Stimulated activated CD4-positive, alpha-beta T cell treated with anti-CD3 and anti-CD28 coated beads, Interleukin-12 subunit alpha, Interleukin-12 subunit beta, amount 100 ng/mL, for 48 hours (primary cell): ENCODE data around the gene DLX3.

Experiments used
- DNase-seq, 3 donors: peaks; one replicate each; pipeline ENCODE4 v3.0.0-alpha.2; 2020; ENCODE audit warnings: low read depth in 2 of 3, low spot score in 1 of 3

DLX3 gene

DNA sequence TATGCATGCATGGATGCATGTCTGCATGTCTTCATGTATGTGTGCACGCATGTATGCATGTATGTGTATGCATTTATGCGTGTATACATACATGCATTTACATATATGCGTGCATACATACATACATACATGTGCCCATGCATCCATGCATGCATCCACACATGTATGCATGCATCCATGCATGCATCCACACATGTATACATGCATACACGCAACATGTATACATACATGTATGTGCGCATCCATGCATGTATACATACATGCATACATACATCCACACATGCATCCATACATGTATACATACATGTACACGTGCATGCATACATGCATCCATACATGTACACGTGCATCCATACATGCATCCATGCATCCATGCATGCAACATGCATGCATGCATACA is 29.8 kb upstream of the DLX3 start:
- no peak for DNase-seq

DNA sequence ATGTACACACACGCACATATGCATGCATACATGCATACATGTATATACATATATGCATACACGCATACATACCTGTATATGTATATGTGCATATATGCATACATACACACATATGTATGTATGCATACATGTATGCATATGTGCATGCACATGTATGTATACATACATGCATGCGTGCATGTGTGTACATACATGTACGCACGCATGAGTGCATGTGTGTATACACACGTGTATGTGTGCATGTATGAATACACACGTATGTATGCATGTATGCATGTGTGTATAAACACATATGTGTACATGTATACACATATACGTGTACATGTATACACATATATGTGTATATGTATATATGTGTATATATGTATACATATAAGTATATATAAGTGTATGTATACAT is 28.5 kb upstream of the DLX3 start:
- DNase-seq: no peak

DNA sequence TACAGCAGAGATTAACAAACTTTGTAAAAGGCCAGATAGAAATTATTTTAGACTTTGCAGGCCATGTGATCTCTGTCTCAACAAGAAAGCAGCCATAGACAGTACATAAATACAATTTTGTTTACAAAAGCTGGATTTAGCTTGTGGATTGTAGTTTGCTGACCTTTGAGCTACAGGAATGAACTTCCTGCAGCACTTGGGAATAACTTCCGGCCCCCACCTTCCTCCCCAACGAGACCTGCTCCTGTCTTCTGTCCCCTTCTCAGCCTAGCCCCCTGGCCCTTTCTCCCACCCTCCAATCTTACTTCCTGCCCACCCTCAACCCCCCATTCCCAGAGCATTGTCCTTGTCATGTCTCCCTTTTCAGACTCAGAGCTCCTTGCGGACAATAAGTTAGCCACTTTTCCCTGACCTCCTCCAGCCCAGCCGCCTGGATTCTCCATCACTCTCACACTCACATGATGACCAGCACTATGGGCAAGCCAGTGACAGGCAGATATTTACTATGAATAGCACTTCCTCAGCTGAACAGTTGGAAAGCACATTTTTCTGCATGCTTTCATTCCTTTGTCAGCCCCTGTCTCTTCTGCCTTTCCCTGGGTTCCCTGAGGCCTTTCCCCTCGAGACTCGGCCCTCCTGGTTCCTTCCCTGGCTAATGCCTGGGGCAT is 27.6 kb upstream of the DLX3 start:
- DNase-seq: no peak

DNA sequence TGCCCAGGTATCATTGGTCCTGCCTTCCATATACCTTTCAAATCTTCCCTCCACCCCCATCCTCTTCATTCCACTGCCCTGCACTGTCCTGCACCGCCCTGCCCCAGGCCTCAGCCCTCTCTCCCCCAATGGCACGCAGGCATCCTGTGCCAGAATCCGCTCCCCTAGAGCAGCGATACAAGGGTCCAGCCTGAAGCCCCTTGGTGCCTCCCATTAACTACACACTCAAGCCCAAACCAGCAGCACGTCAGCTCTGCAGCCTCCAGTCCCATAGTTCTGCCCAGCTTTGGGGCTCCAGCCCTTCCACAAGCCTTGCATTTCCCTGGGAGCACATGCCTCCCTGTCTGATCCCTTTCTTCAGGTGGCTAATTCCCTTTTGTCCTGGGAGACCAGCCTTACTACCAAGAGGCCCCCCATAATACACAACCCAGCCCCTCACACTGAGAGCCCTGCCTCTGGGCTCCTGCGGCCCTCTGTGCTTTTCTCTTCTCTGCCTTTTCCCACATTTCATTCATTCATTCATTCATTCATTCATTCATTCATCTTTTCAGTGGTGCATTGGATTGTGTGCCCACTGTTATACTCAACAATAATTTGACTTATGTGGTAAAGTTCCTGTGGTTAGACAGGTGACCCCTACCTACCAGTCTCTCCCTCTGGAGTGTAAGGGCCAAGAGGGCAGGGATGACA is 26.8 kb upstream of the DLX3 start:
- DNase-seq: no peak

DNA sequence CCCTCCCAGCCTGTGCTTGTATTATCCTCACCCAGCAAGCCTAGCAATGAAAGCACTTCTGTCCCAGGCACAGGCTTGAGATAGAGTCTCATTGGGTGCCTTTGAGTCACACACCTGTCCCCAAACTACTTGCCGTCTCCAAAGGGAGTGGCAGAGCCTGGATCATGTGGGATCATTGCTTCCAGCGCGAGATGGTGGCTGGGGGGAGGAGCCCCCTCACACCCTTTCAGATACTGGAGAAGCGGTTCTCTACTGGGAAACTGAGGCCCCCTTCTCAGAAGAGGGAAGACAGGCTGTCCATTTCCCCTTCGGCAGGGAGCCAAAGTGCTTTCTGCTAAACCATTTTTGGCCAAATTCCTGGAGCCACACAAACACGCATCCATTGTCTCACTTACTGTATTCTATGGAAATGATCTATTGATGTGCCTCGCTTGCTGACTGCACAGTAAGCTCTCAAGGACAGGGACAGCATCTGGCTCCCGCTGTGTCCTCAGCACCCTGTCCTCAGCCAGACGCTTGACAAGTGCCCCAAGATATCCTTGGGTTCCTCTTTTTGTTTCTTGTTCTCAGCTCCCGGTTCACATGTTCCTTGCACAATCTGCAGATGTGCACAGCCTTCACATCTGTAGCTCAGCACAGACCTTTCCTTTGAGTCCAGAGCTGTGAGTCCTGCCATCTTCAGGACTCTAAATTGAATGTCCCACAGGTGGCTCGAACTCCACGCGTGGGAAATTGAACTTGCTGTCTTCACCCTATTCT is 26.0 kb upstream of the DLX3 start:
- no peak for DNase-seq

DNA sequence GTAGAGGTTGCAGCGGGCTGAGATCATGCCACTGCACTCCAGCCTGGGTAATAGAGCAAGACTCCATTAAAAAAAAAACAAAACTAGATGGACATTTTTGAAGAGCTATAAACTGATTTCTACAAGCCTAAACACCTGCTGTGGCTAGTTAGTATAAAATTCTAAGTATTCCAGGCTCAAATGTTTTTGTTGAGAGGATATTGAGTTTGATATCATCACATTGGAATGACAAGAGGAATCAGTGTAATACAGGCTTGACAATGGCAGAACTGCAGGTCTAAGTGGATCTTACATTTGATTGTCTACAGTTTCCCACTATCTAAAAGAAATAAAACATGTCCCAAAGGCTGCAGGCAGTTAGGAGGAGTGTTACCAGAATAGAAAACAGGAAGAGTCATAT is 23.9 kb upstream of the DLX3 start:
- no peak for DNase-seq

DNA sequence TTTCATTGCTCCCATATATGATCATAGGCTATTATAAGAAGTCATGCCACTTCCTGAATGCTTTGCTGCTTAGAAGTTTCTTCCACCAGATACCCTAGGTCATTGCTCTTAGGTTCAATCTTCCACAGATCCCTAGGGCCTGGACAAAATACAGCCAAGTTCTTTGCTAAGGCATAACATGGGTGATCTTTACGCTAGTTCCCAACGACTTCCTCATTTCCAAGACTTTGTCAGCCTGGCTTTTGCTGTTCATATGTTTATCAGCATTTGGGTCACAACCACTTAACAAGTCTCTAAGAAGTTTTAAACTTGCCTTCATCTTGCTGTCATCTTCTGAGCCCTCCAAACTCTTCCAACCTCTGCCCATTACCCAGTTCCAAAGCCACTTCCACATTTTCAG is 20.1 kb upstream of the DLX3 start:
- DNase-seq: no peak

DNA sequence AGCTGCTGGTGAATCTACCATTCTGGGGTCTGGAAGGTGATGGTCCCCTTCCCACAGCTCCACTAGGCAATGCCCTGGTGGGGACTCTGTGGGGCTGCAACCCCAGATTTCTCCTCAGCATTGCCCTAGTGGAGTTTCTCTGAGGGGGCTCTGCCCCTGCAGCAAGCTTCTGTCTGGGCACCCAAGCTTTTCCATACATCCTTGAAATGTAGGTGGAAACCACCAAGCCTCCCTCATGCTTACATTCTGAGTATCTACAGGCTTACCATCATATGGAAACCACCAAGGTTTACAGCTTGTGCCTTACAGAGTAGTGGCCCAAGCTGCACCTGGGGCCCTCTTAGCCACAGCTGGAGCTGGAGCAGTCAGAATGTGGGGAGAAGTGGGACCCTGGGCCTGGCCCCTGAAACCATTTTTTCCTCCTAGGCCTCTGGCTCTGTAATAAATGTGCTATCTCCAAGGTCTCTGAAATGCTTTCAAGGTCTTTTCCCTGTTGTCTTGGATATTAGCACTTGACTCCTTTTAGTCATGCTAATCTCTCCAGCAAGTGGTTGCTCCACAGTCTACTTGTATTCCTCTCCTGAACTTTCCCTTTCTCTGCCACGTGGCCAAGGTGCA is 19.6 kb upstream of the DLX3 start:
- no peak for DNase-seq

DNA sequence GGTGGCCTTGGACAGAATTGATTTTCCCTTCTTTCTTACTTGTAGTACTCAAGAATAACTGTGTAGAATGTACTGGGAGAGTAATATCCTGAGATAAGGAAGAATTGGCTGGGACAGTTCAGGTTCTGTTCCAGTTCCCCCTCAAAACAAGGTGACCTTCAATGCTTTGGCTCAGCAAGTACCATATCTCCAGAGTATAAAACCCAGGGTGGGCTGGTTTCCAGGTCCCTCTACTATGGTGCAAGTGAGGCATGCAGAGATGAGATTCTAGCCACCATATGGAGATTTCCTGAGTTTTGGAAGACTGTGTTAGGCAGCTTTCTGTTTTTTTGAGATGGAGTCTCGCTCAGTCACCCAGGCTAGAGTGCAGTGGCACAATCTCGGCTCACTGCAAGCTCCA is 18.1 kb upstream of the DLX3 start:
- DNase-seq: no peak

DNA sequence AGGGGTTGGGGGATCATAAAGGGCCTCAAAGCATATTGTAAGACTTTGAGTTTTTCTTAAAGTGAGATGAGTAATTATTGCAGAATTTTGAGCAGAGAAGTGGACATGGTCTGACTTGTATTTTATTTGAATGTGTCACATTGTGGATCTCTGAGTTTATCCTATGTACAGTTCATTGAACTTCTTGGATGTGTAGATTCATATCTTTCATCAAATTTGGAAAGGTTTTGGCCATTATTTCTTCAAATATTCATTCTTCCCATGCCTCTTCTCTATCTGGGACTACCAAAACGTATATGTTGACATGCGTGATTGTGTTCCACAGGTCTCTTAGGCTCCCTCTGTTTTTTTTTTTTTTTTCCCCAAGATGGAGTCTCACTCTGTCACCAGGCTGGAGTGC is 14.3 kb upstream of the DLX3 start:
- DNase-seq: no peak

DNA sequence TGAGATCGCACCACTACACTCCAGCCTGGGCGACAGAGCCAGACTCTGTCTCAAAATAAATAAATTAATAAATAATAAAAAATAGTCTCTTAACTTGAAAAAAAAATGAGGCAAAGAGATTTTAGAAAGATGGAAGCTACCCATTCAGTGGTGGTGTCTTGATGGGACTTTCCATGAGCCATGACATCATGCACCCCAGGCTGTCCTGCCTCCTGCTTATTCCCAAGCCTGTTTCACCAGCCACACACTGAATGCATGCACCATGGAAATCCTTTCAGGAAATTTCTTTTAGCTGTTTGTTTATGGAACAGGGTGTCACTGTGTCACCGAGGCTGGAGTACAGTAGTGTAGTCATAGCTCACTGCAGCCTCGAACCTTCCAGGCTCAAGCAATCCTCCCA is 8.9 kb upstream of the DLX3 start:
- DNase-seq: no peak

DNA sequence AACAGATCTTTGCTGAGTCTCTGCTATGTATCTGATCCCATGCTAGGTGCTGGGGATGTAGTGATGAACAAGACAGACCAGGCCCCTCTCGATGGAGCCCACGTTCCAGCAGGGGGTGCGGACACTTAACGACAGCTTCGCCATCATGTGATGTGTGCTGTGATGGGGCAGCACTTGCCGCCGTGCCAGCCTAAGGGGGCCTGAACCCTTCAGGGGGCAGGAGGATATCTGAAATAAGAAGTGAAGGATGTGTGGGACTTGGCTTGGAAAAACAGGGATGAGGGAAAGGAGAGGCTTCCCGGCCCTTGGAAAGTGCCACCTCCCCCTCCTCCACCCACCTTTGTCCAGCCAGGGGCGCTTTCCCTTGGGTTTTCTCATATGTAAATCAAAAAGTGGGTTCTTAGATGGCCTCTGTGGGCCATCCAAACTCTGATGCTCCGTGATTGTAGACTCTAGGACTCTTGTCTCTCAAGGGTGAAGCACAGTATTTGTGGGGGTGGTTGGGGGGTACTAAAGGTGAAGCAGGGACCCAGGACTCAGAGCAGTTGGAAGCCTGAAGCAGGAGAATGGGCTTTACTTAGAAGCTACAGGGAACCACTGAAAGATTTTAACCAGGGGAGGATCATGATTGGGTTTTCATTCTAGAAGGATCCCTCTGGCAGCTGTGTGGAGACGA is 4.0 kb upstream of the DLX3 start:
- DNase-seq: no peak

DNA sequence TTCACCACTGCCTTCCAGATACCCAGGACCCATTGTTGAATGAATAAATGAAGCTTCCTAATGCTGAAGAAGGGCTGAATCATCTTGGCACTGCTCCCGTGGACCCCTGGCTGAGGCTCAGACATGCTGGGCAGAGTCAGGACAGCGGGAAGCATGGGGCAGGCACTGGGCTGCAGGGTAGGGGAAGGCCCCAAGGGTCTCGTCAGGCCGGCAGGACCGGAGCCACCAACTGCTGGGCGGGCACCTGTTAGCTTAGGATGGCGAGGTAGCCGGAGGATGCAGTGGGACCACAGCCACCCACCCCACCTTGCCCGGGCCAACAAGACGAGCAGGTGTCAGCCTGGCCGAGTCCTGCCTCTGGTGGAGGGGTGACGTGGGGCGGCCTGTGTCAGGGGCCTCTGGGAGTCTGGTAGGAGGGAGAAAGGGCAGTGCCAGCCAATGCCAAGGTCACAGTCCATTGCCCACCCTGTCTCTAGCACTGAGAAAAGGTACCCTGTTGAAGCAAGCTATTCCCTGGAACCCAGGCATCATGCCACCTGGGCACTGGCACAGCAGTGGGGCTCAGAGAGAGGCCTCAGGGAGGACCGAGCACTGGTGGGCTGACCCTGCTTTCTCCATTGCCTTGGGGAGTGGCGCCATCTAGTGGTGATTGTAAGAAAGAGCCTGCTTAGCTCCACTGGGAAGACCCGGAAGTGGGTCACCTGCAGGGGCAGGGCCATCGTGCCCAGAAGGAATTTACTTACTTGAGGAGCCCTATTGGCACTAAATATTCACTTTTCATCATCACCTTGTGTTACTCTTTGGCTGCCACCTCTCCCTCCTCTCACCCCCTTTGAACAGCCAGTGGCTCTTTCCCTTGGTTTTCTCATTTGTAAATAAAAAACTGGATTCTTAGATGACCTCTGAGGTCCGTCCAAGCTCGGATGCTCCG is 3.0 kb upstream of the DLX3 start:
- DNase-seq: peak; percentile 70 to 86 (median 74)

DNA sequence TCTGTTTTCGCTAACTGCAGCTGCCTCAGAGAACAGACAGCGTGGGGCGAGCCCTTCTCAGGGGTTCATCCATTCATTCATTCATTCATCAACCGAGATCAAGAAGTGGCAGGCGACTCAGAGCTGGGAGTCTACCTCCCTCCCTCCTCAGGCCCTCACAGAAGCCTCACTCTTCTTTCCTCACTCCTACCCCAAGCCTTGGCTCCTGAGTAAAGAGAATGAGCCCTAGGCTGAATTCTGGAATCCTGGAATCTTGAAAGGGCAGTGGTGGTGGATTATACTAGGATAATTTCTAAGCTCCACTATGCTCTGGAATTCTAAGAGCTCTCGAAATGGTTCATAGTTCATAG is 2.3 kb upstream of the DLX3 start:
- no peak for DNase-seq

DNA sequence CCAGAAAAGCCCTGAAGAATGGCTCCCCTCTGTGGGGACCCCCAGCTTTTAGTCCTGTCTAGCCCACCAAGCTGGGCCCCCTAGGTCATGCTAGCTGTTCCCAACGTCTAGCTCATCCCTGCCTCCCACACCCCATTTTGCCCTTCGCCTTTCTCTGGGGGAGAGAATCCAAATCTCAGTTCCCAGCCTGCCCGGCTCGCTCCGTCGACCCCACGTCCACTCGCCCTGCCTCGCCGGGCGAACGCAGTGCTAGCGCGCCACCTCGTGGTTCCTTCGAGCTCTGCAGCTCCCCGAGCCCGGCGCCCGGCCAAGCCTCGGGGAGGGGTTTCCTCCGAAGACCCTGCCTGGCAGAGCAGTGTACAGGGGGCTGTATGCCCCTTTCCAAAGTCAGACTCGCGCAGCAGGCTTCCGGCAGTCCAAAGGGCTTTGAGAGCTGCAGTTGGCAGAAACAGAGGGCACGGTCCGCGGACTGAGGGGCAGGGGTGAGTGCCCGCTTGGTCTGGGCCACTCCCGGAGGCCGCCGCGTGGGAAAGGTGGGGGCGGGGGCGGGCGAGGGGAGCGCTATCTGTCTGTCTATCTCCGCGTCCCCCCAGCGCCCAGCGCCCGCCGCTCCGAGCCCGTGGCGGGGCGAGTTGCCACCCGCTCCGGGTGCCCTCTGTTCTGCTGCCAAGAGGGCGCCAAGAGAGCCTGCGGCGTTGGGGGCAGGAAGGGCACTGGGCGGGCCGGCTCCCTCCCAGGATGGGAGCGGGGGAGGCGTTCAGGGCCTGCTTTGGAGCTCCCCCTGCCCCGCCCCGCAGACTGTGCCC is 1.7 kb upstream of the DLX3 start:
- DNase-seq: peak; percentile 37 to 69 (median 51)

DNA sequence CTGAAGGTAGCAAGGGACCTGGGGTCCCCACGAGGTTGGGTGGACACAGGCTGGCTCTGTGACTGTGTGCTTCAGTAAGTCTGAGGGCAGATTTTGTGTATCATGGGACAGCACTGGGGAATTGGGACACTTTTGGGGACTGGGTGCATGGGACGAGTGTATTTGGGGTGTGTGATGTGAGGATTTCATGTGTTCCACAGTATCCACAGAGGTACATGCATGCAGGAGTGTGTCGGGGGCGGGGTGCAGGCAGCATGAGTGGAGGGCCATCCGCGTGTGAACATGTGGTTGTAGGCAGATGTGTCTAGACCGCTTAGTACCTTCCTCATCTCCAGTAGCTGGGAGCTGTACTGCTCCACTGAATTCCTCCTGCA is 1.1 kb upstream of the DLX3 start:
- DNase-seq: no peak

DNA sequence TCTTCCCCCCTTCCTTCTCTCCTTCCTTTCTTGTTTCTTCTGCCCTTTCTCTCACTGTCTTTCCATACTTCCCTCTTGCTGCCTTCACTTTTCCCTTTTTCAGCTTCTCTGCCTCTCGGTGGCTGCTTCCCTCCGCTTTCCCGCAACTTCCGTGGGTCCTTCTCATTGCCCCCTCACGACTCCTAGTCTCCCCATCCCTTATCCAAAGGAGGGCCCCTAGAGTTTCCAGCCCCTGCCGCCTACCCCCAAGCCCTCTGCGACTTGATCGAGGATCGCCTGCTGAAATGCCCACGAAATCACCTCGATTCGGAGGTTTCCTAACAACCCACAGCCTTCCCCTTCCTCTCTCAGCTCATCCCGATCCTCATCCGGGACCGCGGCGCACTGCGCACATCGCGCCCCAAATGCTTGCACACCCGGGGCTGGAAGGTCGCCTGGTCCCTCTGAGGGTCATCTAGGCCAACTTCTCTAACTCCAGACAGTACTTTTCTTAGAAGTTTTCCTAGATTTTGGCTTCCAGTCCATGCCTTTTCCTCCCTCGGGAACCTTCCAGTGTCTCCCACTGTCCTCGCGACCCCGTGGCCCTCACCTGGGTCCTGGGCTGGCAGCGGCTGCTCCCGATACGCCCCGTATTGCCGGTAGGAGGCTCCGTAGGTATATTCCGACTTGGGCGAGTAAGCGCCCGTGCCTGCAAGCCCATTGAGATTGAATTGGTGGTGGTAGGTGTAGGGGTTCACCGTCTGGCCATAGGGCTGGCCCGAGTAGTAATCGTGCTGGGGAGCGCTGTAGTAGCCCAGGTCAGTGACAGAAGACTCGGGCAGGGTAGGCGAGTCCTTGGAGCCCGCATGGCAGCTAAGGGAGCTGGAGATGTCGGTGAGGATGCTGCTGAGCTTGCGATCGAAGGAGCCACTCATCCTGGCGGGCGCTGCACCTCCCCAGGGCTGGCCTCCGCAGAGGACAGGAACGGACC is 654 bp downstream of the DLX3 start:
- no peak for DNase-seq

DNA sequence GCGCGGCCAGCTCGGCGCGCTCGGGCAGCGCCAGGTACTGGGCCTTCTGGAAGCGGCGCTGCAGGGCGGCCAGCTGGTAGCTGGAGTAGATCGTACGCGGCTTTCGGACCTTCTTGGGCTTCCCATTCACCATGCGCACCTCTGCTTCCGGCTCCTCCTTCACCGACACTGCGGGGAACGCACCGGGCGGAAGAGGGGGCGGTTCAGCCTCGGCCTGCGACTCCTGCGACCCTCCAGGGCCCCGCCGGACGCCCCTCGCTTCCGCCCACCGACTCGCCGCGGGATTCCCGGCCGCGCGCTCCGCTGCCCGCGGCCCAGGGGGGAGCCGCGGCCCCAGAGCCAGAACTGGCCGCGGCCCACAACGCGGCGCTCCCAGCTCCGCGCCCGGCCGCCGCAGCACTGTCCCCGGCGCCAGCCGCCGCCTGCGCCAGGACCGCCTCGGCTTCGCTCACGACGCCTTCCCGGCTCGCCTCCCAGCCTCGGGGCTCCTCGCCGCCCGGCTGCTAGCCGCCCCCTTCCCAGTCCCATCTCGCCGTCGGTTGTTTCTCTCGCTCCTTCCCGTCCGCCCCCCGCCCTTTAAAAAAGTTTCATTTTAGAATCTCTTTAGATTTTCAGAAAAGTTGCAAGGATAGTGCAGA is 1.5 kb downstream of the DLX3 start:
- no peak for DNase-seq
